Measurements from ENCODE around the gene CTSC.

CTSC gene

GRCh38 chr11:88320149-88320559 lies 17.4 kb downstream of the CTSC start:
- in situ Hi-C loops (cut with MboI; ENCODE audit: low sequenced_read_pairs), result no loop called here

- in situ Hi-C loops (cut with MboI; ENCODE audit: low sequenced_read_pairs), result no loop called here
Observed at GRCh38 chr11:88318017-88318416, 19.5 kb downstream of the CTSC start.

GRCh38 chr11:88317536-88317935 lies 20.0 kb downstream of the CTSC start:
- in situ Hi-C loops (cut with MboI; ENCODE audit: low sequenced_read_pairs), result no loop called here

- in situ Hi-C loops (cut with MboI; ENCODE audit: low sequenced_read_pairs), result no loop called here
Observed at GRCh38 chr11:88315981-88316441, 21.5 kb downstream of the CTSC start.

- in situ Hi-C loops (cut with MboI; ENCODE audit: low sequenced_read_pairs), result no loop called here
Observed at GRCh38 chr11:88315015-88315414, 22.5 kb downstream of the CTSC start.

- in situ Hi-C loops (cut with MboI; ENCODE audit: low sequenced_read_pairs), result no loop called here
Observed at GRCh38 chr11:88313441-88313840, 24.1 kb downstream of the CTSC start.

GRCh38 chr11:88312628-88313027 lies 24.9 kb downstream of the CTSC start:
- in situ Hi-C loops (cut with MboI; ENCODE audit: low sequenced_read_pairs), result no loop called here

GRCh38 chr11:88310246-88310645 lies 27.3 kb downstream of the CTSC start:
- in situ Hi-C loops (cut with MboI; ENCODE audit: low sequenced_read_pairs), result no loop called here

GRCh38 chr11:88308576-88308975 lies 29.0 kb downstream of the CTSC start:
- in situ Hi-C loops (cut with MboI; ENCODE audit: low sequenced_read_pairs), result no loop called here

- in situ Hi-C loops (cut with MboI; ENCODE audit: low sequenced_read_pairs), result no loop called here
Observed at GRCh38 chr11:88307749-88308425, 29.6 kb downstream of the CTSC start.

- in situ Hi-C loops (cut with MboI; ENCODE audit: low sequenced_read_pairs), result no loop called here
Observed at GRCh38 chr11:88306785-88307184, 30.8 kb downstream of the CTSC start.

- in situ Hi-C loops (cut with MboI; ENCODE audit: low sequenced_read_pairs), result no loop called here
Observed at GRCh38 chr11:88305430-88305829, 32.1 kb downstream of the CTSC start.

GRCh38 chr11:88304352-88304751 lies 33.2 kb downstream of the CTSC start:
- in situ Hi-C loops (cut with MboI; ENCODE audit: low sequenced_read_pairs), result no loop called here

- in situ Hi-C loops (cut with MboI; ENCODE audit: low sequenced_read_pairs), result no loop called here
Observed at GRCh38 chr11:88303037-88303436, 34.5 kb downstream of the CTSC start.

GRCh38 chr11:88301488-88302140 lies 35.9 kb downstream of the CTSC start:
- in situ Hi-C loops (cut with MboI; ENCODE audit: low sequenced_read_pairs), result no loop called here

GRCh38 chr11:88300888-88301487 lies 36.5 kb downstream of the CTSC start:
- in situ Hi-C loops (cut with MboI; ENCODE audit: low sequenced_read_pairs), result no loop called here

GRCh38 chr11:88297863-88298262 lies 39.7 kb downstream of the CTSC start:
- in situ Hi-C loops (cut with MboI; ENCODE audit: low sequenced_read_pairs), result no loop called here

- in situ Hi-C loops (cut with MboI; ENCODE audit: low sequenced_read_pairs), result no loop called here
Observed at GRCh38 chr11:88297421-88297820, 40.1 kb downstream of the CTSC start.

- in situ Hi-C loops (cut with MboI; ENCODE audit: low sequenced_read_pairs), result no loop called here
Observed at GRCh38 chr11:88295028-88295427, 42.5 kb downstream of the CTSC start.

- in situ Hi-C loops (cut with MboI; ENCODE audit: low sequenced_read_pairs), result no loop called here
Observed at GRCh38 chr11:88293931-88294330, 43.6 kb downstream of the CTSC start.

- in situ Hi-C loops (cut with MboI; ENCODE audit: low sequenced_read_pairs), result no loop called here
Observed at GRCh38 chr11:88292171-88292843, 45.2 kb downstream of the CTSC start.

- in situ Hi-C loops (cut with MboI; ENCODE audit: low sequenced_read_pairs), result no loop called here
Observed at GRCh38 chr11:88288560-88288959, 49.0 kb downstream of the CTSC start.

Measured in hTERT RPE-1 (cell line).